Neural crest cell (in vitro differentiated cells): ENCODE data around the gene CGNL1. TPM values are rescaled to one million over a fixed set of nuclear protein-coding genes. Genes with fewer than 3 reads are reported as not detected.

ENCODE experiments used
- DNase-seq: peaks from one replicate; pipeline ENCODE4 v3.0.0; 2021; ENCODE audit warnings: low read depth, mixed read lengths, low spot score
- H3K27ac Mint-ChIP-seq: one replicate; pipeline ENCODE4 v1.8.0; 2021; ENCODE audit warnings: mild to moderate bottlenecking, mixed read lengths; ENCODE audit not compliant: unreplicated experiment
- H3K27me3 Mint-ChIP-seq: 2 replicates; pipeline ENCODE4 v1.8.0; 2021; ENCODE audit warnings: low read depth, mild to moderate bottlenecking, mixed read lengths
- H3K36me3 Mint-ChIP-seq: 2 replicates; pipeline ENCODE4 v1.8.0; 2021; ENCODE audit warnings: low read depth, mild to moderate bottlenecking, mixed read lengths
- H3K4me1 Mint-ChIP-seq: 2 replicates; pipeline ENCODE4 v1.8.0; 2021; ENCODE audit warnings: mixed read lengths
- H3K4me3 Mint-ChIP-seq: one replicate; pipeline ENCODE4 v1.8.0; 2021; ENCODE audit warnings: mild to moderate bottlenecking, mixed read lengths
- H3K9me3 Mint-ChIP-seq: 2 replicates; pipeline ENCODE4 v1.8.0; 2021; ENCODE audit warnings: mixed read lengths
- total RNA-seq: library from RNA; stranded (reverse); gene quantifications from 2 replicates; pipeline ENCODE4 v1.2.1, GENCODE V29; 2021
- TF ChIP-seq, protein P1 (sequence below): fragments of 200-600 bp; sonication (generic); conservative IDR thresholded peaks from 2 replicates; pipeline ENCODE4 v1.5.0; 2021; ENCODE audit warnings: antibody characterized with exemption, mild to moderate bottlenecking

The CGNL1 gene
- total RNA-seq, 1 donor from 2014 or later = 1.2 TPM

DNA sequence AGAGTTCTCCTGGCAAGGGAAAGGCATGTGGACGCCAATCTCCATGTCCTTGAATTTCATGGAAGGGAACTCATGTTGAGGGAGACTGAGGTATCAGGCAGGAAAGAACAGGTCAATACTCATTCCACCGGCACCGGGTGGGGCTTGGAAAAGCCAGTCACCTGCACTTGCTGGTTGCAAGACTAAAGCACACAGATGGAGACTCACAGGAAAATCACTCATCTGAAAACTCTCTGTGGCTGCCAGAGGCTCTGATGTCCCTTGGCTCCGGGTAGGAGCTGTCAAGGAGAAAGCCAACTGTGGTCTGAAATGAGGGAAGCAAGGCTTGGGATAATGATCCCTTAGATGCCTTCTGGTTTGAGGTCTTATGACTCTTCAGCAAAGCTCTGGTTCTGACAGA lies 8.7 kb upstream of the CGNL1 start:
- H3K9me3 Mint-ChIP-seq = no peaks in the 10 kb centered on the region
- H3K4me3 Mint-ChIP-seq = no peak overlapping the region
- TF ChIP-seq, protein P1, sequence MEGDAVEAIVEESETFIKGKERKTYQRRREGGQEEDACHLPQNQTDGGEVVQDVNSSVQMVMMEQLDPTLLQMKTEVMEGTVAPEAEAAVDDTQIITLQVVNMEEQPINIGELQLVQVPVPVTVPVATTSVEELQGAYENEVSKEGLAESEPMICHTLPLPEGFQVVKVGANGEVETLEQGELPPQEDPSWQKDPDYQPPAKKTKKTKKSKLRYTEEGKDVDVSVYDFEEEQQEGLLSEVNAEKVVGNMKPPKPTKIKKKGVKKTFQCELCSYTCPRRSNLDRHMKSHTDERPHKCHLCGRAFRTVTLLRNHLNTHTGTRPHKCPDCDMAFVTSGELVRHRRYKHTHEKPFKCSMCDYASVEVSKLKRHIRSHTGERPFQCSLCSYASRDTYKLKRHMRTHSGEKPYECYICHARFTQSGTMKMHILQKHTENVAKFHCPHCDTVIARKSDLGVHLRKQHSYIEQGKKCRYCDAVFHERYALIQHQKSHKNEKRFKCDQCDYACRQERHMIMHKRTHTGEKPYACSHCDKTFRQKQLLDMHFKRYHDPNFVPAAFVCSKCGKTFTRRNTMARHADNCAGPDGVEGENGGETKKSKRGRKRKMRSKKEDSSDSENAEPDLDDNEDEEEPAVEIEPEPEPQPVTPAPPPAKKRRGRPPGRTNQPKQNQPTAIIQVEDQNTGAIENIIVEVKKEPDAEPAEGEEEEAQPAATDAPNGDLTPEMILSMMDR = no peak
- peaks cover 4% of the 10 kb centered on the region for H3K27me3 Mint-ChIP-seq
- H3K27ac Mint-ChIP-seq = no peak overlapping the region
- no peaks in the 10 kb centered on the region for H3K36me3 Mint-ChIP-seq
- H3K4me1 Mint-ChIP-seq = peaks cover 7% of the 10 kb centered on the region
- no peak for DNase-seq

DNA sequence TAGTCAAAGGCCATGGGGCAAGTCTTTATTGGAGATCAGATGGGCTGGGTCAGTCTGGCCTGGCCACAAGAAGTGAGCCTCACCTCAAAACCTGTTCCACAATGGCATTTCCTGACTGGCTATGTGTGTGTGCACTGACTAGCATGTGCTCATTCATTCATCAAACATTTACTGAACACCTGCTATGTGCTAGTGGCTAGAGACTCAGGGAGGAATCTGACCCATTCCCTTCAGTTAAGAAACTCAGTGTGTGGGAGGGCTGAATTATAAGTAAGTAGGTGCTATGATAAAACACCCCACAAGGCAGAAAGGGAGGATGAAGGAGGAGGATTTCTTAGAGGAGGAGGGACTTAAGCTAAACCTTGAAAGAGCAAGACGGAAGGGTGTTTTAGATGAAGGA lies 5.4 kb upstream of the CGNL1 start:
- H3K36me3 Mint-ChIP-seq = no peaks in the 10 kb centered on the region
- H3K4me1 Mint-ChIP-seq = peaks cover 2% of the 10 kb centered on the region
- TF ChIP-seq, protein P1 = no peak
- no peak overlapping the region for H3K4me3 Mint-ChIP-seq
- peaks cover 30% of the 10 kb centered on the region for H3K27me3 Mint-ChIP-seq
- H3K27ac Mint-ChIP-seq = no peak overlapping the region
- no peak for DNase-seq
- no peaks in the 10 kb centered on the region for H3K9me3 Mint-ChIP-seq

DNA sequence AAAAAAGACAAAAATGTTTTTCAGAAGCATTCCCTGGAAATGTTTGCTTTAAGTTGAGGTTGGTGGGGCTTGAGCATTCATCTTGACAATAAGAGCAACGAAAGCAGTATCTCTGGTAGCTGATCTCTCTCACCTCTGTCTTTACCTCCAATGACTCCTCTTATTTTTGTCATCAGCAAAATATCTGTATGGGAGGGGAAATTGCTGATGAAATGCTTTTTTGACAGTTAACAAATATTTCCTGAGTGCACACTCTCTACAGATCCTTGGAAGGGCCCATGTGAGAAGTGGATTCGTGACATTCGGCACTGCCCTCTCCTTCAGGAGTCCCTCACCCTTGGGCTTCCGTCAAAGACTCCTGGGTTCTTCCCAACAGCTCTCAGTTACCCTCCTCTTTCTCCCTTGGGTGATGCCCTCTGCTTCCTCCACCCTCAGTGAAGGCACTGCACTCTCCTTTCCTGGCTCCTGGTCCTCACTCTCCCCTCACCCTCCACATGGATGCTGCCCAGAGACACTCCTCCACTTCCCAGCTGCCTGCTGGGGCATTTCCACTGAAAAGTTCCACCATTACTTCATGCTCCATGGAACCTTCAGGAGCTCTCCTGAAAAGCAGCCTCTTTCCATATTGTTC lies 2.9 kb upstream of the CGNL1 start:
- Mint-ChIP-seq H3K4me1 (peaks cover 13% of the 10 kb centered on the region), H3K4me3 (no peak overlapping the region), H3K36me3 (no peaks in the 10 kb centered on the region), H3K9me3 (no peaks in the 10 kb centered on the region), H3K27me3 (peaks cover 46% of the 10 kb centered on the region), H3K27ac (no peak overlapping the region)
- TF ChIP-seq, protein P1 = no peak
- no peak for DNase-seq

DNA sequence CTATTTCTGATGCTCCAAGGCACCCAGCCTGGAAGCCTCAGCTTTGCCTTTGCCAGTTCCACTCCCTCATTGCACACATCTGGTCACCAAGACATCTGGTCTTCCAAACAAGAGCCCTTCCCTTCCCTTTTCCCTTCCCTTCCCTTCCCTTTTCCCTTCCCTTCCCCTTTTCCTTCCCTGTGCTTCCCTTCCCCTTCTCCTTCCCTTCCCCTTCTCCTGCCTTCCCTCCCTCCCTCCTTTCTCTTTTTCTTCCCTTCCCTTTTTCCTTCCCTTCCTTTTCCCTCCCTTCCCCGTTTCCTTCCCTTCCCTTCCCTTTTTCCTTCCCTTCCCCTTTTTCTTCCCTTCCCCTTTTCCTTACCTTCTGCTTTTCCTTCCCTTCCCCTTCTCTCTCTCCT lies 2.4 kb upstream of the CGNL1 start:
- Mint-ChIP-seq H3K36me3 (no peaks in the 10 kb centered on the region), H3K27me3 (peaks cover 51% of the 10 kb centered on the region)
- TF ChIP-seq, protein P1 = no peak

DNA sequence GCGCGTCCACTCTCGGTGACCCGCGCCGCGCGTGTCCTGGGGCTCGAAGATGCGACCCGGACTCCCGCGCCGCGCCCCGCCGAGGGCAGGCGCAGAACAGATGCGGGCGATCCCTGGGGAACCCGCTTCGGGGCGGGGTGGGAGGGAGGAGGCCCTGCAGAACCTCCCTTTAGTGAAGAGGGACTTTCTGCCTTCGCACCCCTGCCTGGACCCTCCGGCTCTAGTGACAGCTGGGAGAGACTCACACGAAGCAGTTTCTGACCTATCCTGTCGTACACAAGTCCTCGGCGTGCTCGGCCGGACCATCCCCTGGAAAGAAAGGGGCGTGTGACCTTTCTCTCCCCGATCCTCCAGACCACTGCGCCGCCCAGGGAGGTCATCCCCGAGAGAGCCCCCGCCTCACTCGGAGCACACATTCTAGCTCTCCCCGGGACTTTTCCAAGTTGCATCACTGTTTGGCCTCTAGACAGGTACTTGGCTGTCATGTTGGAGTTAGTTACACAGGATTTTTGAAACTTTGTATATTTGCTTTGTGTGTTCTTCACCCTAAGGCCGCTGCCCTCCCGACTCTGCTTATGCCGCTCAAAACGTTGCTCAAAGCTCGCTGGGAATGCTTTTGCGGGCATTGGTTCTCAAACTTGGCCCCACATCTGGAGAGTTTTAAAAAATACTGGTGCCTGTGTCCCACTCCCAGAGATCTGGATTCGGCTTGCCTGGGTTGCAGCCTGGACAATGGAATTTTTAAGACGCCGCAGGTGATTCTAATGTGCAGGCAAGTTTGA lies 582 bp downstream of the CGNL1 start:
- H3K27ac Mint-ChIP-seq = no peak overlapping the region
- peaks cover 16% of the 10 kb centered on the region for H3K4me1 Mint-ChIP-seq
- no peaks in the 10 kb centered on the region for H3K9me3 Mint-ChIP-seq
- H3K36me3 Mint-ChIP-seq = no peaks in the 10 kb centered on the region
- peaks cover 53% of the 10 kb centered on the region for H3K27me3 Mint-ChIP-seq
- DNase-seq = peak; percentile 25
- peak overlapping the region; percentile 88 for H3K4me3 Mint-ChIP-seq
- TF ChIP-seq, protein P1 = no peak

More for the DNA sequence above, 2.4 kb upstream of the CGNL1 start:
- Mint-ChIP-seq H3K9me3 (no peaks in the 10 kb centered on the region), H3K27ac (no peak overlapping the region), H3K4me3 (no peak overlapping the region), H3K4me1 (peaks cover 13% of the 10 kb centered on the region)
- DNase-seq = no peak
